Naive B cell (primary cell): ENCODE measurements around the gene RANBP3. TPM values are rescaled to one million over a fixed set of nuclear protein-coding genes. Genes with fewer than 3 reads are reported as not detected.
A peak's percentile ranks its signal among the peaks of the same experiment; 100 is the strongest.

Experiments used
- ATAC-seq, 2 donors: fragments of 150-1000 bp; cut with Tn5 transposase; 2 replicates each; pipeline ENCODE4 v1.10.0; 2021; ENCODE audit warnings: low read depth in 2 of 2, mild to moderate bottlenecking in 2 of 2, moderate library complexity in 2 of 2
- DNase-seq: peaks from one replicate; pipeline ENCODE4 v3.0.0; 2022
- H3K27ac Mint-ChIP-seq, 6 donors: one replicate each; pipeline ENCODE4 v1.8.0; 2020 to 2022; ENCODE audit warnings: mild to moderate bottlenecking in 6 of 6, mixed read lengths in 6 of 6, moderate library complexity in 5 of 6, inconsistent platforms in 2 of 6
- H3K27me3 Mint-ChIP-seq, 3 donors: one replicate each; pipeline ENCODE4 v1.8.0; 2021 to 2022; ENCODE audit warnings: mixed read lengths in 3 of 3, mild to moderate bottlenecking in 1 of 3
- H3K36me3 Mint-ChIP-seq, 2 donors: one replicate each; pipeline ENCODE4 v1.8.0; 2020 to 2022; ENCODE audit warnings: mixed read lengths in 2 of 2, inconsistent platforms in 1 of 2, mild to moderate bottlenecking in 1 of 2
- H3K4me1 Mint-ChIP-seq, 3 donors: one replicate each; pipeline ENCODE4 v1.8.0; 2020 to 2022; ENCODE audit warnings: mixed read lengths in 3 of 3, inconsistent platforms in 1 of 3, mild to moderate bottlenecking in 1 of 3, moderate library complexity in 1 of 3
- H3K4me3 Mint-ChIP-seq, 8 donors: one replicate each; pipeline ENCODE4 v1.8.0; 2020 to 2022; ENCODE audit warnings: mild to moderate bottlenecking in 8 of 8, mixed read lengths in 8 of 8, moderate library complexity in 8 of 8, inconsistent platforms in 2 of 8
- H3K9me3 Mint-ChIP-seq, 7 donors: one replicate each; pipeline ENCODE4 v1.8.0; 2020 to 2022; ENCODE audit warnings: mixed read lengths in 7 of 7, mild to moderate bottlenecking in 5 of 7, inconsistent platforms in 2 of 7, moderate library complexity in 1 of 7
- polyA plus RNA-seq, 6 donors: library from polyadenylated mRNA; unstranded; fragments of 300-500 nt; fragmentation: Illumina TruSeq; gene quantifications; one replicate each; pipeline ENCODE4 v1.2.3, GENCODE V29; 2021; ENCODE audit warnings: low read depth in 6 of 6

RANBP3 gene
- polyA plus RNA-seq, 6 donors from 2014 or later: 2.8 to 10.7 (median 7.4) TPM

DNA sequence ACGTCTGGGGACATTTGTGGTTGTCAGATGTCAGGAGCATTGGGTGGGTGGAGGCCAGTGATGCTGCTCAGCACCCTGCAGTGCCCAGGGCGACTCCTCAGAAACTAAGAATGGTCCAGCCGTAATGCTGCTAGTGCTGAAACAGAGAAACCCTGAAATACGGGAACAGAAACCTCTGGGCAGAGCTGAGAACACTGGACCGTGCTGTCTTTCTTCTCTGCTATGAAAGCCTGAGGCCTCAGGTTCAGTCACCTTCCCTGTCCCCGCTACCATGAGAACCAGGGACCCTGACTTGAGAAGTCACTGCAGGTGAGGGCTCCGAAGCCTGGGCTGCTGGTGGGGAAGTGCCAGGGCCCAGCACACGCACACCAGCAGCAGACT lies 50.5 kb downstream of the RANBP3 start:
- DNase-seq (peak; percentile 31), ATAC-seq (peak; percentile 86 to 90)
- Mint-ChIP-seq H3K27ac (peak overlapping the region in 3 of 6 donors; percentile 56 to 84 (median 61)), H3K4me1 (peaks cover 4 to 16% (median 14%) of the 10 kb centered on the region in 3 donors), H3K9me3 (no peaks in the 10 kb centered on the region), H3K4me3 (no peak overlapping the region), H3K27me3 (no peaks in the 10 kb centered on the region), H3K36me3 (peaks cover 0 to 29% of the 10 kb centered on the region in 2 donors)

DNA sequence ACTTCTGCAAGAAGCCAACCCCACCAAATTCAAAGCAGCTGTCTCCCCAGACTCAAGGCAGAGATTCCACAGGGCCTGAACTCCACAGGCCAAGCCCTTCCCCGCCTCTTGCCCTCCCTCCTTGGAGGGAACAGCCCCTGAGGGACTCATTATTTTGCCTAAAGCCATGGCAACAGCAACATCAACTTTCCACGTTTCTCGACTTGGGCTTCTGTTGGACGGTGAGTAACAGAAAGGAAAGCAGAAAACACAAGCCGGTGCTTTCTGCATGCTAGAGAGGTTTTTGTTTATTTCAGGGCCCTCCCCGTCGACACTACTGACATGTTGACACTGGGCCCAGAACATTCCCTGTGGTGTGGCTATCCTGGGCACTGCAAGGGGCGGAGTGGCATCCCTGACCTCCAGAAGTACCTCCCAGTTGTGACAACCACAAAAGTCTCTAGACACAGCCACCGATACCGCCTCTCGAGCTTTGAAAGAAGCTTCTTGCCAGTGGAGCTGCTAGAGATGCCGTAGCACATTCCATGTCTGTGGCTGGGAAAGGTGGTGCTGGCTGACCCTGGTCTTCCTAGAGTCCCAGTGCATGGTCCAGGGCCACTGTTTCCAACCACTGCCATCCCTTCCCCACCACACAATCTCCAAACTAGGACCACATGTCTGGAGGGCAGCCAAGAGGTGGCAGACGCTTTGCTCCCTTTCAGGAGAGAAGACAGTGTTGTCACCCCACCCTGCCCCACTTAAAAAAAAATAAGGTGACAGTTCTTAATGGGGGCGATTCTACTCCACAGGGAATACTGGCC lies 51.1 kb downstream of the RANBP3 start:
- DNase-seq (no peak), ATAC-seq (no peak)
- Mint-ChIP-seq H3K9me3 (no peaks in the 10 kb centered on the region), H3K36me3 (peaks cover 0 to 29% of the 10 kb centered on the region in 2 donors), H3K4me1 (peaks cover 4 to 16% (median 14%) of the 10 kb centered on the region in 3 donors), H3K27me3 (no peaks in the 10 kb centered on the region), H3K27ac (no peak overlapping the region), H3K4me3 (no peak overlapping the region)

DNA sequence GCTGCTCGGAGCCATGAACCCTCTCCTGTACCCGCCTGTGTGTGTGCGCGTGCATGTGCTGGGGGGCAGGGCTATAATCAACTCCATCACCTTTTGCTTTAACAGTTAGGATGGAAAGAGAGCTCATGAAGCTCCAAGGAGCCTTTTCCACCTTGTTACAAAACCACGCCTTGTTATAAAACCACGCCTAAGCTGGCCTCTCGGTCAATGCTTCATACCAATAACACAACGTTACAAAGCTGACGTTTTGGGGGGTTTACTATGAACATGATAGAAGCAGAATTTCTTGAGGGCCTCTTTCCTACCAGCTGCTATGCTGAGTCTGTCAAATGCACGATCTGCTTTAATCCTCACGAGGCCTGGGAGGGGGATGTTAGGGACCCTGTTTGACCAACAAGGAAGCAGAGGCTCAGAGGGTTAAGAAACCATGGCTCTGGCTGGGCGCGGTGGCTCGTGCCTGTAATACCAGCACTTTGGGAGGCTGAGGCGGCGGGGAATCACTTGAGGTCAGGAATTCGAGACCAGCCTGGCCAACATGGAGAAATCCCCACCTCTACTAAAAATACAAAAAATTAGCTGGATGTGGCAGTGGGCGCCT lies 52.0 kb downstream of the RANBP3 start:
- no peaks in the 10 kb centered on the region for H3K9me3 Mint-ChIP-seq
- H3K4me1 Mint-ChIP-seq: peaks cover 4 to 14% (median 12%) of the 10 kb centered on the region in 3 donors
- H3K27me3 Mint-ChIP-seq: no peaks in the 10 kb centered on the region
- no peak overlapping the region for H3K4me3 Mint-ChIP-seq
- H3K27ac Mint-ChIP-seq: peak overlapping the region in 1 of 6 donors; percentile 20
- DNase-seq (no peak), ATAC-seq (no peak)
- peaks cover 0 to 29% of the 10 kb centered on the region in 2 donors for H3K36me3 Mint-ChIP-seq

DNA sequence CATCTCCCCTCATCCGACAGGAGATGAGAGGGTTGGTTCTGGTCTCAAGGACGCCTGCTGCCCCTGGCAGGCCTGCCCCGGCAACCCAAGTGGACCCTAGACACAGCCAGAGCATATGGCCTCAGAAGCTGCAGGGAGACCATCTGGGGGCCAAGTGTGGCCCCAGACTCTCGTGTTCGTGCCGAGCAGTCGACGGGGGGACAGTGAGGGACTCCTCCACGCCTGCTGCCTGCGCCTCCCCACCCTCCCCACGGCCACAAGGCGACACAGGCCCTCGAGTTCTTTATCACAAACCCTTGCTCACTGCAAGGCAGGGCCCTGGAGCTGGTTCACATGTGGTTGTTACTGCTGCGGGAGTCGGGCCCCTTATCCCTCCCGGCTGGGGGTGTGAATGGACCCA lies 54.6 kb downstream of the RANBP3 start:
- Mint-ChIP-seq H3K27ac (no peak overlapping the region), H3K4me1 (peaks cover 4 to 13% (median 12%) of the 10 kb centered on the region in 3 donors)

DNA sequence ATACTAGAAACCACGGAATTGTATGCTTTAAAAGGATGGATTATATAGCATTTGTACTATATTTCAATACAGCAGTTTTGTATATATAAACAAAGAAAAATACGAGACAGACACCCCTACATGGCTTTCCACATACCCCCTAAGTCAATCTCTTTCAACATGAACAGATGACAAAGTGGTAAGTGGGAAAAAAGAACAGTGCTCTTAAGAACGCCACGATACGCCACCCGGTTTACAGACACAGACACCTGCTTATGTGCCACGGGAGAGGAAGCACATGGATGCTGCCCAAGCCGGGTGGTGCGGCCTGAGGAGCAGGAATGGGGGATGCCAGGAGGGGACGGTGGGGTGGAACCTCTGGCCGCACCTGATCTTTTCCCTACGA lies 55.8 kb downstream of the RANBP3 start:
- Mint-ChIP-seq H3K27me3 (no peaks in the 10 kb centered on the region), H3K9me3 (no peaks in the 10 kb centered on the region), H3K36me3 (peaks cover 0 to 15% of the 10 kb centered on the region in 2 donors), H3K27ac (peak overlapping the region in 1 of 6 donors; percentile 50), H3K4me3 (no peak overlapping the region), H3K4me1 (peaks cover 1 to 5% (median 4%) of the 10 kb centered on the region in 3 donors)
- no peak for ATAC-seq
- DNase-seq: no peak

More for the DNA sequence above, 54.6 kb downstream of the RANBP3 start:
- no peak overlapping the region for H3K4me3 Mint-ChIP-seq
- peaks cover 0 to 23% of the 10 kb centered on the region in 2 donors for H3K36me3 Mint-ChIP-seq
- ATAC-seq (no peak), DNase-seq (no peak)
- no peaks in the 10 kb centered on the region for H3K9me3 Mint-ChIP-seq
- no peaks in the 10 kb centered on the region for H3K27me3 Mint-ChIP-seq

DNA sequence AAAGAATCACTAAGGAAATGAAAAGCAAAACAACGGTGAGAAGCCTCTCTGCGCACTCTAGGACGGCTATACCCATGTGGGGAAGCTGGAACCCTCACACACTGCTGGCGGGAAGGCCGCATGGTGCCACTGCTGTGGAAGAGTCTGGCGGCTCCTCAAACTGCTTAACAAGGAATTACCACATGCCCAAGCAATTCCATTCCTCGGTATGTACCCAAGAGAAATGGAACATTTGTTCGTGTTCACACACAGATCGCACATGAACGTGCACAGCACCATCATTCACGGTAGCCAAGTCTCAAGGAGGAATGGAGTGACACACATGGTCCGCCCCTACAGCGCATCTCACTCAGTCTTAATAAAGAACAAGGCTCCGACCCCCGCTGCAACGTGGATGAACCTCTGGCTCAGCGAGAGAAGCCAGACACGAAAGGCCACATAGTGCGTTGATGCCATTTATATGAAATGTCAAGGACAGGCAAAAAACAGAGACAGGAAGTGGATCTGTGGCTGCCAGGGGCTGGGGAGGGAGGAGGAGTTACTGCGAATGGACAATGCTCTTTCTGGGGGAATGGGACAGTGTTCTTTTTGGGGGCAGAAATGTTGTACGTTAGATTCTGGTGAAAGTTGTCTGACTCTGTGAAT lies 56.3 kb downstream of the RANBP3 start:
- Mint-ChIP-seq H3K9me3 (no peaks in the 10 kb centered on the region), H3K4me3 (no peak overlapping the region), H3K27ac (no peak overlapping the region), H3K4me1 (peaks cover 0 to 5% (median 4%) of the 10 kb centered on the region in 3 donors), H3K27me3 (no peaks in the 10 kb centered on the region), H3K36me3 (peaks cover 0 to 15% of the 10 kb centered on the region in 2 donors)
- ATAC-seq (no peak), DNase-seq (no peak)

DNA sequence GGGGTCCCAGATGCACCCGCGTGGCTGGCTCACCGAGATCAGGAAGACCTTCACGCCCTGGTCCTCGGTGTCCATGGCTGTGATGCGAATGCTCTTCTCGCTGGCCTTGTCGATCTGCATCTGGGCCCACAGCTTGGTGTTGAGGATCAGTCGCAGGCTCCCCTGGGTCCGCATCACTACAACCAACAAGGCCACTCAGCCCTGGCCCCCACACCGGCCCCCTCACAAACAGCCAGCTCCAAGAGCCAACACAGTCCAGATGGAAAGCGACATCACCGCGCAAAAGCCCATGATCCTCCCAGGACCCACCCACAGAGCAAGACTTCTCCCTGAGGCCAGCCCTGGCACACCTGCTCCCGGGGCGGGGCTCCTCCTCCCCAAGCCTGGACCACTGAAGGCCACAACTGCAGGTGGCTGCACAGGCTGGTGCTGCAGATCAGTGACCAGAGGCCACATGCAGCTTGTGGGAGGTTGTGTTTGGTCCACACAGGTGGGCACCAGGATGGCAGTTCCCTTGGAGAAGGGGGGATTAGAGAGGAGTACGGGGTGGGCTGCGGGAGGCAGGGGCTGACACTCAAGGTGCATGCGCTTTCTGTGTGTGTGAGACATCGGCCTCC lies 59.4 kb downstream of the RANBP3 start:
- Mint-ChIP-seq H3K27me3 (no peaks in the 10 kb centered on the region), H3K4me1 (peaks cover 0 to 5% (median 4%) of the 10 kb centered on the region in 3 donors), H3K27ac (no peak overlapping the region), H3K4me3 (no peak overlapping the region), H3K9me3 (no peaks in the 10 kb centered on the region), H3K36me3 (peaks cover 0 to 7% of the 10 kb centered on the region in 2 donors)
- ATAC-seq: no peak
- no peak for DNase-seq

DNA sequence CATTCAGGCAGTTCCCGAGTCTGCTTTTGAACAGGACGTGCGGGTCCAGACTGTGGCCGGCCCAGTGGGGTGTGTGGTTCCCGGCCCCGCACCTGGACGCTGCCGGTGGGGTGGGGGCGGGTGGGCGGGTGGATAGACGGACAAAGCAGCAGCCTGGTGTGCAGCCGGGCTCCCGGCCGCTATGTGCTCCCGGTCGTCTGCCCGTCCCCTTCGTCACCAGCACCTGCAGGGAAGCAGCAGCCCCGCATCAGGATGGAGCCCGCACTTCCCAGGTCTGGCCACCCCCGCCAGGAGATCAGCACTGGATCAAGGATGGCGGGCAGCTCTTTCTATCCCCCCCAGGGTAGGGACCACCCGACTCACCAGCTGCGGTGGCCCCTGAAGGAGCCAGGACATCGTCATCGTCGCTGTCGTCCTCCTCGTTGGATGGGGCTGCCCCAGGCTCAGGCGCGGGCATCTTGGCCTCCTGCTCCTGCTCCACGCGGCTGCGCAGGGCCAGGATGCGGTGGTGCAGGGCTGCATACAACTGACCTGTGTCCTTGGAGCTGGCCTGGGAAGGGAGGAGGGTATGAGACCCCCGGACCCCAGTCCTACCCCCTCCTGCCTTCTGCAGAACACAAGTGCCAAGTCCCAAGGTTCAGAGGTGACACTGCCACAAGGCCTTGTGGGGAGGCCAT lies 60.4 kb downstream of the RANBP3 start:
- ATAC-seq (no peak), DNase-seq (no peak)
- Mint-ChIP-seq H3K4me3 (no peak overlapping the region), H3K36me3 (no peaks in the 10 kb centered on the region), H3K9me3 (no peaks in the 10 kb centered on the region), H3K4me1 (no peaks in the 10 kb centered on the region), H3K27me3 (no peaks in the 10 kb centered on the region), H3K27ac (peak overlapping the region in 1 of 6 donors; percentile 19)

DNA sequence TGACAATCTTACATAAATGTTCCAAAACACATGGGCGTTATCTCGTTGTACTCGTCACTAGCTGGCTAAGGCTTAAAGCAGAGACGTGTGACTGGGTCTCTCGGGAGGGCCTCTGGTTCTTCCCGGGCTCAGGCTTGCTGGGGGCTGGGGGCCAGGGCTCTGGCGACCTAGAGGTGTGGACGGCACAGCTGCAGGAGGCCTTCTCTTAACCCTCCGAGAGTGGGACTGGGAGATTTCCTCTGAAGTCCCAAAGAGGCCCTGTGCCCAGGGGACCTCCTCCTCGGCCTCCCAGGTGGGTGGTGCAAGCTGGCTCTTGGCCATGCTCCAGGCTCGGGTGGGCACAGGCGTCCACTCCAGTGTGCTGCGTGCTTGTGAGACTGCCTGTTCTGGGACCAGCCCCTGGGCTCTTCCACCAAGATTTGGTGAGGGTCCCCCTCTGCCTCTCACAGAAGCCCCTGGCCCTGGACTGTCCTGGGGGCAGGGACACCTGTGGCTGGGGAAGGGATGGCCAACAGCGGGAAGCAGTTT lies 61.7 kb downstream of the RANBP3 start:
- no peaks in the 10 kb centered on the region for H3K36me3 Mint-ChIP-seq
- no peak overlapping the region for H3K4me3 Mint-ChIP-seq
- no peak for ATAC-seq
- H3K9me3 Mint-ChIP-seq: no peaks in the 10 kb centered on the region
- no peaks in the 10 kb centered on the region for H3K4me1 Mint-ChIP-seq
- H3K27me3 Mint-ChIP-seq: no peaks in the 10 kb centered on the region
- DNase-seq: no peak
- H3K27ac Mint-ChIP-seq: peak overlapping the region in 1 of 6 donors; percentile 44

DNA sequence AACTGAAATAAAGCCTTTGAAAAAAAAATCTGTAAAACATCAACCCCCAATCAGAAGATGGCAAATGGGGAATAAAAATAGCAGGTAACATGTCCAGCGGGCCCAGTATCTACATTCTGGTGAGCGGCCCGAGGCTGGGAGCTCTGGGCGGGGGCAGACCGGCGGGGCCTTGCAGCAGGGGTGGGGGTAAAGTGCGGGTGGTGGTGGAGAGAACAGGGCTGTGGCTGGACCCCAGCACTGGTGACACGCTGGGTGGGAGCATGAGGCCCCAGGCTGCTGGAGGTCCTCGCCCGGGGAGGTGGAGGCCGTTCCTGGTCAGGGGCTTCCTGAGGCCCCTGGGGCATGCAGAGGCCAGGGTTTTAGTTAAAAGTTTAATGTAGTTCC lies 62.2 kb downstream of the RANBP3 start:
- Mint-ChIP-seq H3K9me3 (no peaks in the 10 kb centered on the region), H3K4me1 (no peaks in the 10 kb centered on the region), H3K27ac (no peak overlapping the region), H3K4me3 (no peak overlapping the region), H3K27me3 (no peaks in the 10 kb centered on the region), H3K36me3 (no peaks in the 10 kb centered on the region)
- DNase-seq: no peak
- ATAC-seq: no peak

DNA sequence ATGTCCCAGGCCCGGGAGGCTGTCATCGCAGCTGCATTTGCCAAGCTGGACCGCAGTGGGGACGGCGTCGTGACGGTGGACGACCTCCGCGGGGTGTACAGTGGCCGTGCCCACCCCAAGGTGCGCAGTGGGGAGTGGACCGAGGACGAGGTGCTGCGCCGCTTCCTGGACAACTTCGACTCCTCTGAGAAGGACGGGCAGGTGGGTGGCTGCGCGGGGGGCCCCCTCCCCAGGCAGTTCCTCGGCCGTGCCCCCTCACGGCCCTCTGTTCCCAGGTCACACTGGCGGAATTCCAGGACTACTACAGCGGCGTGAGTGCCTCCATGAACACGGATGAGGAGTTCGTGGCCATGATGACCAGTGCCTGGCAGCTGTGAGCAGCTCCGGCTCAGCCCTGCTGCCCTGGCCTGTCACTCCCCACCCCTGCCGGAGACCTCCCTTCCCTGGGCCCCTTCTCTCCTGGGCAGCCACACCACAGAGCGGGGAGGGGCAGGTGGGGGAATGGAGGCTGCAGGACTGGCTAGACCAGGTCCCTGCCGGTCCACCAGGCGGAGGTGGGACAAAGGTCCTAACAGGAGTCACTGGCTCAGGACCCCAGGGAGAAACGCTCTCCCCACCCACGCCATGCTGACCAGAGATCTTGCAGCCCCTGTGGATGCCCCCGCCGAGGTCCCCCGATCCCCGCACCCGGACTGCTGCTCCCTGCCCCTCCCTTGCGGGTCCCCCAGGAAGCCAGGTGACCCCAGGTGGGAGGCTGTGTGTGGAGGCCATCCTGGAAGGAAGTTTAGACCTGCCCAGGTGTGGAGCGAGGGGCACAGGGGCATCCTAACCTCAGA lies 62.8 kb downstream of the RANBP3 start:
- no peaks in the 10 kb centered on the region for H3K27me3 Mint-ChIP-seq
- H3K27ac Mint-ChIP-seq: no peak overlapping the region
- H3K4me1 Mint-ChIP-seq: no peaks in the 10 kb centered on the region
- H3K4me3 Mint-ChIP-seq: peak overlapping the region in 1 of 8 donors; percentile 35
- DNase-seq: no peak
- no peak for ATAC-seq
- no peaks in the 10 kb centered on the region for H3K9me3 Mint-ChIP-seq
- H3K36me3 Mint-ChIP-seq: no peaks in the 10 kb centered on the region

DNA sequence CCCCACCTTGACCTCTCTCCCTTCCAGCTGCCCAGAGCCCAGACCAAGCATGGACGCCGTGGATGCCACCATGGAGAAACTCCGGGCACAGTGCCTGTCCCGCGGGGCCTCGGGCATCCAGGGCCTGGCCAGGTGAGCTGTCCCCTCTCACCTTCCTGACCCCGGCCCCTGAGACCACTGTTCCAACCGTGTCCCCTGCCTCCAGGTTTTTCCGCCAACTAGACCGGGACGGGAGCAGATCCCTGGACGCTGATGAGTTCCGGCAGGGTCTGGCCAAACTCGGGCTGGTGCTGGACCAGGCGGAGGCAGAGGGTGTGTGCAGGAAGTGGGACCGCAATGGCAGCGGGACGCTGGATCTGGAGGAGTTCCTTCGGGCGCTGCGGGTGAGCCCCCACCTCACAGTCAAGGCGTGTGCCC lies 63.6 kb downstream of the RANBP3 start:
- no peaks in the 10 kb centered on the region for H3K36me3 Mint-ChIP-seq
- no peaks in the 10 kb centered on the region for H3K4me1 Mint-ChIP-seq
- H3K27ac Mint-ChIP-seq: peak overlapping the region in 1 of 6 donors; percentile 24
- H3K9me3 Mint-ChIP-seq: no peaks in the 10 kb centered on the region
- no peaks in the 10 kb centered on the region for H3K27me3 Mint-ChIP-seq
- DNase-seq: no peak
- ATAC-seq: no peak
- peak overlapping the region in 1 of 8 donors; percentile 35 for H3K4me3 Mint-ChIP-seq
